Bone marrow (tissue), 2 donors: ENCODE data around the gene PARK7.

Source experiments
- DNase-seq, 2 donors: peaks; one replicate each; lab custom pipeline; 2025; lab: John Stamatoyannopoulos, UW

Gene PARK7

DNA sequence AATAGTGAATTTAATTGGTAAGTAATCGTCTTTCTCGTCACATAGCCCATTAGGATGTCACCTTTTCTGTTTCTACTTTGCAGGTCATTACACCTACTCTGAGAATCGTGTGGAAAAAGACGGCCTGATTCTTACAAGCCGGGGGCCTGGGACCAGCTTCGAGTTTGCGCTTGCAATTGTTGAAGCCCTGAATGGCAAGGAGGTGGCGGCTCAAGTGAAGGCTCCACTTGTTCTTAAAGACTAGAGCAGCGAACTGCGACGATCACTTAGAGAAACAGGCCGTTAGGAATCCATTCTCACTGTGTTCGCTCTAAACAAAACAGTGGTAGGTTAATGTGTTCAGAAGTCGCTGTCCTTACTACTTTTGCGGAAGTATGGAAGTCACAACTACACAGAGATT is 23.3 kb downstream of the PARK7 start:
- DNase-seq: no peak

DNA sequence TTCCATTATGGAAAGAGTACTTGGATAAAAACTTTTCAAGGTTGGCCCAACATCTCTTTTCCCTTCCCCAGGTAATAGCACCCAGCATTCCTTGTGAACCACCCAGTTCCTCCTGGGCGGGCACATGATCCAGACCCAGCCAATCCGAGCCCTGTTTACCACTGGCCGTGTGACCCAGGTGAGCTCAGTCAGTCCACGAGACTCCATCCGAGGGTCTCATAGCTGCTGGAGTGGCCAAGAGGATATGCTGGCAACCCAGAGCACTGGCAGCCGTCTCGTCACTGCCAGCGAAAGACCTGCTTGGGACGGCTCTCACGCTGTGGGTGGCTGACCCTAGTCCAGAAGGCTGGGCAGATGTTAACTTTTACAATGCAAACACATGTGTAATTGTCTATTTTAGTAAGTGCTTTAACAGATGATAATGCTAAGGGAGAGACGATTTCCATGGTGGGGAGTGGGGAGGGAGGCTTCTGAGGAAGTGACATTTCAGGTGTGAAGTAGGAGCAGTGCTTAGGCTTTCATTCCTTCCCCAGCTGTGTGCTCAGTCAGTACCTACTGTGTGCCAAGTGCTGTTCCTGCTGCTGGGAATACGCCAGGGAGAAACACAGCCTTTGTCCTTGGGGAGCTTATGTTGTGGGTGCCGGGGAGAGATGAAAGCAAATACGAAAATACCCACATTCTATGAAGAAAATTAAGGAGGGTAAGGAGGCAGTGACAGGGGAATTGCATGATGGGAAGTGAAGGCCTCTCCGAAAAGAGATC is 24.5 kb downstream of the PARK7 start:
- no peak for DNase-seq

DNA sequence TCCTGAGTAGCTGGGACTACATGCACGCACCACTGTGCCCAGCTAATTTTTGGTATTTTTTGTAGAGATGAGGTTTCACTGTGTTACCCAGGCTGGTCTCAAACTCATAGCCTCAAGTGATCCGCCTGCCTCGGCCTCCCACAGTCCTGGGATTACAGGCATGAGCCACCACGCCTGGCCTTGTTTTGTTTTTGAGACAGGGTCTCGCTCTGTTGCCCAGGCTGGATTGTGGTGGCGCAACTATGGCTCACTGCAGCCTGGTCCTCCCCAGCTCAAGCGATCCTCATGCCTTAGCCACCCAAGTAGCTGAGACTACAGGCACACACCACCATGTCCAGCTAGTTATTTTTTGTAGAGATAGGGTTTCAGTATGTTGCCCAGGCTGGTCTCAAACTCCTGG is 26.0 kb downstream of the PARK7 start:
- no peak for DNase-seq

DNA sequence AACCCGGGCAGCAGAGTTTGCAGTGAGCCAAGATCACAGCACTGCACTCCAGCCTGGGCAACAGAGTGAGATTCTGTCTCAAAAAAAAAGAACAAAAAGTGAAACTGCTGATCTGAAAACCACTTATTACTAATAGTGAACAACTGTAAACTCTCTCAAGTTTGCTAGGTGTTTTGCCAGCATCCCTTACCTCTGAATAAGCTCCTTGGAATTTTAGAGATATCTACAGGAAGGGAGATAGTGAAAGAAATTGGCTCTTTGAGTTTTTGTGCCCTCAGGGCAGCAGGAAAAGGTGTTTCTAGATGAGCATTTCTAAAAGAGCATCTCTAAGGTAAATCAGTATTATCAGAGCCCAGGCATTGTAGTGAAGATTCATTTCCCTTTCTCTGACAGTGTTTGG is 27.1 kb downstream of the PARK7 start:
- no peak for DNase-seq

DNA sequence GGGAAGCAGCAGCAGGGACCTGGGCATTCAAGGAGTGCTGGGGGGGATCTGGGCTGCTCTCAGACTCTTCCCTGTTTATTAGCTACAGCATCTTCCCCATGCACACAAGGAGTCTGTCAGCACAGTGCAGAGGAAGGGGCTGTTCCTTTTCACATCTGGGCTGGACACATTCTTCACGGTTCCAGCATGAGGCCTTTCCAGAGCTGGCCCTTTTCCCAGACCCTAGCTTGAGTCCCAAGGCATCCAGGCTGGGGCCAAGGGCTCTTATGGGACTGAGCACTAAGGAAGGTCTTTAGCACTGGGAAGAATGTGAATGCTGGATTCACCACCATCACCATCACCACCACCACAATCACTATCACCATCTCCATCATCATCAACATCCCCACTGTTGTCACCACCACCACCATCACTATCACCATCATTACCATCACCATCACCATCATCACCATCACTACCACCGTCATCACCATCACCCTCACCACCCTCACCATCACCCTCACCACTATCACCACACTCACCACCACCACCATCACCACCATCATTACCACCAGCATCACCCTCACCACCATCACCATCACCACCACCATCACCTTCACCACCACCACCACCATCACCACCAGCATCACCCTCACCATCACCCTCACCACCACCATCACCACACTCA is 28.4 kb downstream of the PARK7 start:
- no peak for DNase-seq

DNA sequence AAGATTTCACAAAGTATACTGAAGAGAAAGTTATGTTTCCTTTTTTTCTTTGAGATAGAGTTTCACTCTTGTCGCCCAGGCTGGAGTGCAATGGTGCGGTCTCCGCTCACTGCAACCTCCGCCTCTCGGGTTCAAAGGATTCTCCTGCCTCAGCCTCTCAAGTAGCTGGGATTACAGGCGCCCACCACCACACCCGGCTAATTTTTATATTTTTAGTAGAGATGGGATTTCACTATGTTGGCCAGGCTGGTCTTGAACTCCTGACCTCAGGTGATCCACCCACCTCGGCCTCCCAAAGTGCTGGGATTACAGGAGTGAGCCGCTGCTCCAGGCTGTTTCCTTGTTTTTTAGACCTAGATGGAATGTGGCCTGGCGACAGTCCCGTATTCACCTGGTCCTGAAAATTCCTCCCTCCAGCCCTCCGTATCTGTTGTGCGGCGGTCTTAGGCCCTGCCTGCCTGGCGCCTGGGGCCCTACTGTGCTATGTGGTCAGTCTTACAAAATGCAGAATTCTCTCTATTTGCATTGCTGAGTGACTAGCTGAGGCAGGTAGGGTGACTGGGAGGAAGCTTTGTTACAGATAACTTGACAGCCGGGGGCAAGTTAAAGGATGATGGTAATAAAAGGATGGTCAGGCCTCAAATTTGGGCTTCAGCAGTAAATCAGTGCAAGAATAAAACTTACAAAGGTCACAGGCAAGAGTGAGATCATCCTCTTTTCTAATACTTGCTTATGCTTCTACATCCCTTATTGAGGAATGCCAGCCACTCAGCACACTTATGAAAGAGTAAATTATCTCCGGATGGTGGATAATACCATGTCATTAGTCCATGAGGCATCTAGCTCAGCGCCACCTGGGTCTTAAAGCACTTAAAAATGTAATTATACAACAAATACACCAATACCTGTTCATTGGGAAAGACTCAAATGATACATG is 30.3 kb downstream of the PARK7 start:
- no peak for DNase-seq

DNA sequence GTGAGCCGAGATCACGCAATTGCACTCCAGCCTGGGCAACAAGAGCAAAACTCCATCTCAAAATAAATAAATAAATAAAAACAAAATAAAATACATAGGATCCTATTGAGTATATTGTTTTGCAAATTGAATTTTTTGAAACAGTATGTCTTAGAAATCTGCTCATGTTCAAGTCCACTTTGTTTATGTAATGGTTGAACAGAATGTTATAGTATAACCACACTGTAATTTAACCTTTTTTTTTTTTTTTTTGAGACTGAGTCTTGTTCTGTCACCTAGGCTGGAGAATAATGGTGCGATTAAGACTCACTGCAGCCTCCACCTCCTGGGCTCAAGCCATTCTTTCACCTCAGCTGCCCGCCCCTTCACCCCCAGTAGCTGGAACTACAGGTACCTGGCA is 31.4 kb downstream of the PARK7 start:
- no peak for DNase-seq

DNA sequence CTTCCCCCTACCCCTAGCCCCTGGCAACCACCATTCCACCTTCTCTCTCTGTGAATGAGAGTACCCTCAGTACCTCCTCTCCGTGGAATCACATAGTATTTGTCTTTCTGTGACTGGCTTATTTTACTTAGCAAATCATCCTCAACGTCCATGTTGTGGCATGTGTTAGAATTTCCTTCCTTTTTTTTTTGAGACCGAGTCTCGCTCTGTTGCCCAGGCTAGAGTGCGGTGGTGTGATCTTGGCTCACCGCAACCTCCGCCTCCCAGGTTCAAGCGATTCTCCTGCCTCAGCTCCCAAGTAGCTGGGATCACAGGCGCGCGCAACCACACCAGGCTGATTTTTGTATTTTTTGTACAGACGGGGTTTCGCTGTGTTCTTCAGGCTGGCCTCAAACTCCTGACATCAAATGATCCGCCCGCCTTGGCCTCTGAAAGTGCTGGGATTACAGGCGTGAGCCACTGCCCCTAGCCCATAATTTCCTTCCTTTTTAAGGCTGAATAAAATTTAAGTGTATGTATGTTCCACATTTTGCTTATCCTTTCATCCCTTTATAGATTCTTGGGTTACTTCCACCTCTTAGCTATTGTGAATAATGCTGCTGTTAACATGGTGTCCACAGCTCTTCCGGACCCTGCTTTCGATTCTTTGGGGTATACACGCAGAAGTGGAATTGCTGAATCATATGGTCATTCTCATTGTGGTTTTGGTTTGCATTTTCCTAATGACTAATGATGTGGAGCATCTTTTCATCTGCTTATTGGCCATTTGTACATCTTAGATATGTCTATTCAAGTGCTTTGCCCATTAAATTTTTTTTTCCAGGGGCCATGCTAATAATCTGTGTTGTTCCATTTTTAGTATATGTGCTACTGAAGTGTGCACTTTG is 32.3 kb downstream of the PARK7 start:
- DNase-seq: no peak

DNA sequence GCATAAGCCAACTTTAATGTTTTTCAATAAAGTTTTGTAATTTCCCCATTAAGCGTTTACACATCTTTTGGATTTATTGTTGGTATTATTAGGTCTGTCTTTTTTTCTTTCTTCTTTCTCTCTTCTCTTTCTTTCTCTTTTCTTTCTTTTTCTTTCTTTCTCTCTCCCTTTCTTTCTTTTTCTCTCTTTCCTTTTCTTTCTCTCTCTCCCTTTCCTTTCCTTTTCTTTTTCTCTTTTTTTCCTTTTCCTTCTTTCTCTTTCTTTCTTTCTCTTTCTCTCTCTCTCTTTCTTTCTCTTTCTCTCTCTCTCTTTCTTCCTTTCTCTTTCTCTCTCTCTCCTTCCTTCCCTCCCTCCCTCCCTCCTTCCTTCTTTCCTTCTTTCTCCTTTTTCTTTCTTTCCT is 33.3 kb downstream of the PARK7 start:
- no peak for DNase-seq

DNA sequence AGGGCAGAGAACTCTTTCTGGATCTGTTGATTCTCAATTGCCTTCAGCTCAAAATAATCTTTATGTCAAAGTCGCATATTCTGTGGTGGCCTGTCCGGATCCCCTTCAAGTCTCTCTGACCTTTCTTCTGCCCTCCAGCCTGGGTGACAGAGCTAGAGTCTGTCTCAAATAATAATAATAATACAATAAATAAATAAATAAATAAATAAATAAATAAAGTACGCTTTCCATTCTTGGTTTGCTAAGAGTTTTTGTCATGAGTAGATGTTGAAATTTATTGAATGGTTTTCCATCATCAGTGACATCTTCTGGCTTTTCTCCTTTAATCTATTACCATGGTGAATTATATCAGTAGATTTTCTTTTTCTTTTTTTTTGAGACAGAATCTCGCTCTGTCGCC is 33.9 kb downstream of the PARK7 start:
- no peak for DNase-seq

DNA sequence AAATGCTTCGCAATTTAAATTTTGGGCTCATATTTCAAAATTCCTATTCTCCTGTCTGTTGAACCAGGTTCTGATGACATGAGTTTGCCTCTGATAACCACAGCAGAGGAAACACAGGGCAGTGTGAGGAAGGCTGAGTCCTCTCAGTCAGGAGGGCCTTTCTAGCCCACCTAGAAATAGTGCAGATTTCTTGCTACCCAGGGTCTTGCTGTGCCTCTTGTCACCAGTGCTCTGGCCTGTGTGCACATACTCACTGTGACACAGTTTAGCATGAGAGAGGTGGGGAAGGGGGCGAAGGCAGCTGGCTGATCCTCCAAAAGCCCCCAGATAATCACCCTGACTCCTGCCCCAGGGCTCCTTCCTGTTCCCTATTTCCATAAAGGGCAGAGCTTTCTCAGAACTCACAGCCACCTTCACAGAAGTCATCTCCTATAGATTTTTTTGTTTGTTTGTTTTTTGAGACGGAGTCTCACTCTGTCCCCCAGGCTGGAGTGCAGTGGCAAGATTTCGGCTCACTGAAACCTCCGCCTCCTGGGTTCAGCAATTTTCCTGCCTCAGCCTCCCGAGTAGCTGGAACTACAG is 40.9 kb downstream of the PARK7 start:
- no peak for DNase-seq

DNA sequence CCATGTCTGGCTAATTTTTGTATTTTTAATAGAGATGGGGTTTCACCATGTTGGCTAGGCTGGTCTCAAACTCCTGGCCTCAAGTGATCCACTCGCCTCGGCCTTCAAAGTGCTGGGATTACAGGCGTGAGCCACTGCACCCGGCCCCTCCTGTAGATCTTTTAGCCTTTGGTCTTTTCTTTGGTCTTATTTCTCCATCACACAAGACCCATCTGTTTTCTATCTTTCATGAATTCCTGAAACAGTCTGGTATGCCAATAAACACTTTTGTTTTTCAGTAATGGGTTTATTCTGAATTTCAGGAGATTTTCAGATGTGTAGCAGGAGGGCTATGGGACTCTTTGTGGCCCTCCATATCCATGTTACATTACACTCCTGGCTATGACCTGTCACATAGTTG is 41.4 kb downstream of the PARK7 start:
- DNase-seq: no peak

DNA sequence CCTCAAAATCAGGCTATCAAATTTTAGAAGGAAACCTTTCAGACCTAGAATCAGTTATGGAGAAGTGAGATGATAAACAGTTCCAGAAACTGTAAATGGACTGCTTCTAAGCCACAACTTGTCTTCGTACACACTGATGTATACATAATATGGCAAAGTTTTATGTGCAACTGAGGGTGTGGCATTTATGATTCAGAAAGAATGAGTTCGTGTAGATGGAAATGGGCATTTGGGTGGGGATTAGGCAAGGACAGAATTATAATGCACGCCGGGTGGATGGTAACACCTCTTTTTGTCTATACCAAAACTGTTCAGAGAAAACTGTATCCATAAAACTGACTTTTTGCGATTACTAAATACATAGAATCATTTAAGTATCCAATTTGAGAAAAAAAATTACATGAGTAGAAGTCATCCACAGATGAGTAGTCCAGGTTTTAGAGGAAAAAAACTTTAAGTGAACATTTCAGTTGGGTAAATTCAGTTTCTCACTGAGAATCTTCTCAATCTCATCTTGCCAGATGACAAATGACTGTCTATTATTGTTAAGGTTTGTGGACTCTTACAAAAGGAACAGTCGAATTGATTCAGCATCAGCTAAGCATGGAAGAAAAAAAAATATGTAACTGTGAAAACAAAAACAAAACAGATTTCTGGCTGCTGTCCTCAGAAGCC is 42.1 kb downstream of the PARK7 start:
- DNase-seq: no peak

DNA sequence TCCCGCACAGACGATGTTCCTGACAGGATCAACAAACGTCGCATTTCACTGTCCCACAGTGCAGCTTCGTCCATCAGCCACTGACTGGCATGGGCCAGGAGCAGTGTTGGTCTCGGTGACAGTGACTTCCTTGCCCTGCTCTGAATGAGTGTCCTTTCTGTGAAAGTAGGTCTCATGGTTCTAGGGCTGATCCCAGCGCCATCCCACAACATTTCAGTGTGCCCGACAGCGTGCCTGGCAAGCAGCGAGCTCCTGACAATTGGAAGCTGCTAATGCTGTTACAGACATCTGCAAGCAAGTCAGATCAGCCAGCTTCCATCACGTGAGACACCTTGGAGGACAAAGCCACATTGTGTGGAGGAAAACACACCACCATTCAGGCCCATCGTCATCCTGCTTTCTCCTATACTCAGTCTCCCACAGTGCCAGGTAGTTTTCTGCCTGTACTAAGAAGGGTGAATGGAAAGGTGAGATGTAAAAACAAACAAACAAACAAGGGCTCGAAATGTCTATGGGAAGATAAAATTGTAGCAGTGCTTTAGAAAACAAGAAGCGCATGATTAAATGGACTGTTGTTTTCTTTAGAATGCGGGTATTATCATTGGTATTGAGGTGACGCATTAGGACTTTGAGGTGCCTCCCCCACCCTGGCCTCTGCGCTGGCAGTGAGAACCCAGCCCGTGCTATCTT is 42.7 kb downstream of the PARK7 start:
- no peak for DNase-seq

DNA sequence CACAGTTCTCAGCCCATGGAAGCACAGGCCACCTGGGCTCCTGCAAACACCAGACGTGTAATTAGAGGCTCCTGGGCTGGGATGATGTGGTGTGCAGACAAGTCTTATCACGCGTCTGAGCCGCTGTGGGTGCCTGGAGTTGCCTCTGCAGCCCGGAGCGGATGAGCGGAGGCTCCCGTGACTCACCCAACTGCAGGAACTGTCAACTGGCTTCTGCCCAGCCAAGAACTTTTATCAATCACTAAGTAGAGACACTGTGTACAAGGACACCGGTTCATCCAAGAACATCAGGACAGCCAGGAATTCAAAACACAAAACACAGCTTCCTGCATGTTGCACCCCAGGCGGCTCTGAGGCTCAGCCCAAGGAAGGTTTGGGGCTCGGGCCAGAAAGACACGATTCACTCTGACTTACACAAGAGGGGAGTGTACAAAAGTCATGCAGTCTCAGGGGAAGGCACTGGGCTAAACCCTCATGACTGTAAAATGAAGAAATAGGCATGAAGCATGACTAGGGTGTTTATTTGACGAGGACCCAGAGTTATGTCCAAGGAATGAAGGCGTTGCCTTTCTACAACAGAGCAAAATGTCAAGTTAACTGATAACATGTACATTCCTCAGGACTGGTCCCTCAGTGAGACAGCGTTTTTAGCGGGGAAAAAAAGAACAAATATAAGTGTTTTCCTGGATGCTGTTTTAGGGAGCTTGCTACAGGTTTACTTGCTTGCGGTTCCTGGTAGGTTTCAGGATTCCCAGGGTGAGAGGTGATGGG is 43.5 kb downstream of the PARK7 start:
- DNase-seq: peak in 1 of 2 donors; percentile 8

DNA sequence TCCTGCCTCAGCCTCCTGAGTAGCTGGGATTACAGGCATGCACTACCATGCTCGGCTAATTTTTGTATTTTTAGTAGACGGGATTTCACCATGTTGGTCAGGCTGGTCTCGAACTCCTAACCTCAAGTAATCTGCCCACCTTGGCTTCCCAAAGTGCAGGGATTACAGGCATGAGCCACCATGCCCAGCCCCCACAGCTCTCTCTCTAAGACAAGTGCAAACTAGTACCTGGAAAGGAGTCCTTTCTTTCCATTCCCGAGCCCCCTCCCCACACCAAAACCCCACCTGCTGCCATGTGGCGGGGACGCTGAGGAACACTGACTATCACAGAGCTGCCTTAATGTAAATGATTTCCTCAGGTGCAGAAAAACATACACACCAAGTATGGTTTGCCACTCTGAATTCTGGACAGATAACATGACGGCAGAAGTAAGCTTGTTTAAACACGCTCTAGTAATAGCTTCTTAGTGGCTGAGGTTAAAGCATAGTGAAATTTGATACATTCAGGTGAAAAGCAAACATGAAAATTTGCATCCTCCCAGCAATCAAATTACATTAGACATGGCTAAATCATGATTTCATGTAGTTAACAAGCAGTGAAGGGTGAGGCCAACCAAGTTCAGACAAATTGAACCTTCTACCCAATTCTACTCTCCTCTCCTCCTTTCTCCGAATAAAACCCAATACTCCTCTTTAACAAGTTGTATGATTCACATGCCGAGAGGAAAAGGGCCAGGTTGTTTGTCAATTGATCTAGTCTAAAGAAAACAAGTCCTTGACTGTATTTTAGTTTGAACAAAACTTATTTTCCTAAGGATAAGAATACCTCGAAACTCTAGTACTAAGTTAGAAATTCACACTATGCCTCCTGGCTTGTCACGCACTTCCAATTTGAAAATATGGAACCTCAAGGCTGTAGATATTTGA is 44.8 kb downstream of the PARK7 start:
- no peak for DNase-seq

DNA sequence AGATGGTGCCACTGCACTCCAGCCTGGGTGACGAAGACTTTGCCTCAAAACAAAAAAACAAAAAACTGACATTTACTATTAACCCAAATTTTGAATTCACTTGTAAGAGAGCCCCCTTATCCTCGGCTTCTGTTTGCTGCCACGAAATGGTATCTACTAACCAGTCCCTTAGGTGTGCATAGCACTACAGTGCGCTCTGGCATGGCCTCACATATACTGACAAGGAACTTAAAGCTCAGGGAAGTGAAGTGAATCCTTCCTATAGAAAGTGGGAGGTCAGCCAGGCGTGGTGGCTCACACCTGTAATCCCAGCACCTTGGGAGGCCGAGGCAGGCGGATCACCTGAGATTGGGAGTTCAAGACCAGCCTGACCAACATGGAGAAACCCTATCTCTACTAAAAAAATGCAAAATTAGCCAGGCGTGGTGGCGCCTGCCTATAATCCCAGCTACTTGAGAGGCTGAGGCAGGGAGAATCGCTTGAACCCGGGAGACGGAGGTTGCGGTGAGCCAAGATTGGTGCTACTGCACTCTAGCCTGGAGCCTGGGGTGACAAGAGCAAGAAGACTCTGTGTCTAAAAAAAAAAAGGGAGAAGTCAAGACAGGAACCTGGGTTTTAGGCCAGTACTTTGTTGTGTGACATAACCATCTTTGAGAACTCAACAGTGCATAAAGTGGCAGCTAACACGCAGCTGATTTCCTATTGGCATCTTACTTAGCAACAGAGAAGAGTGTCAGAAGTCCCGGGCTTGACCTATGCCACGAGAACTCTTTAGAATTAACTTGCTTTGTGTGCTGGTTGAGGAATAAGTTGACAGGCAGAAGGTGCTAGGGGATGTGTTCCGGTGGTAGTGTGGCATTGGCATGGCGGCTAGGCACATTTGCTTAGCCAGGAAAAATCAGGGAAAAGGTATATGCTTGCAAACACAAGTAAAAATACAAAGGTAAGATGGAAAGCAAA is 47.8 kb downstream of the PARK7 start:
- no peak for DNase-seq
